Mesendoderm (in vitro differentiated cells): Measurements from ENCODE around the gene ADM2.
A peak's percentile ranks its signal among the peaks of the same experiment; 100 is the strongest.

Source experiments
- DNase-seq: peaks from one replicate; pipeline ENCODE4 v3.0.0; 2013
- H2AK5ac ChIP-seq: 2 replicates; pipeline ENCODE4 v1.6.1; 2013; ENCODE audit warnings: low read length, inconsistent platforms
- H2BK120ac ChIP-seq: 2 replicates; pipeline ENCODE4 v1.6.1; 2013; ENCODE audit warnings: low read depth, mild to moderate bottlenecking, low read length, moderate library complexity, mixed read lengths
- H2BK15ac ChIP-seq: replicated peaks from 2 replicates; pipeline ENCODE4 v1.6.1; 2013; ENCODE audit warnings: low read depth, mild to moderate bottlenecking, moderate library complexity
- H2BK5ac ChIP-seq: 2 replicates; pipeline ENCODE4 v1.6.1; 2013; ENCODE audit warnings: low read length, inconsistent platforms
- H3K18ac ChIP-seq: 2 replicates; pipeline ENCODE4 v1.6.1; 2013; ENCODE audit warnings: mild to moderate bottlenecking, low read length, mixed read lengths
- H3K23ac ChIP-seq: one replicate; pipeline ENCODE4 v1.6.1; 2013; ENCODE audit warnings: low read length
- H3K27ac ChIP-seq: 2 replicates; pipeline ENCODE4 v1.5.1; 2013; ENCODE audit warnings: low read depth, mild to moderate bottlenecking, inconsistent platforms, low read length, moderate library complexity
- H3K27me3 ChIP-seq: 2 replicates; pipeline ENCODE4 v1.6.1; 2013; ENCODE audit warnings: low read length, control low read depth, mild to moderate bottlenecking, inconsistent platforms; ENCODE audit not compliant: insufficient read depth, poor library complexity
- H3K36me3 ChIP-seq: 2 replicates; pipeline ENCODE4 v1.6.1; 2013; ENCODE audit warnings: low read length, inconsistent platforms; ENCODE audit not compliant: control insufficient read depth, insufficient read depth
- H3K4ac ChIP-seq: one replicate; pipeline ENCODE4 v1.6.1; 2013; ENCODE audit warnings: low read depth, mild to moderate bottlenecking, low read length, moderate library complexity
- H3K4me1 ChIP-seq: 2 replicates; pipeline ENCODE4 v1.6.1; 2013; ENCODE audit warnings: low read depth, low read length, inconsistent platforms; ENCODE audit not compliant: control insufficient read depth
- H3K4me2 ChIP-seq: 2 replicates; pipeline ENCODE4 v1.6.1; 2013; ENCODE audit warnings: low read length
- H3K4me3 ChIP-seq: 2 replicates; pipeline ENCODE4 v1.5.1; 2013; ENCODE audit warnings: mild to moderate bottlenecking, low read length
- H3K56ac ChIP-seq: one replicate; pipeline ENCODE4 v1.6.1; 2013; ENCODE audit warnings: low read length
- H3K79me1 ChIP-seq: 2 replicates; pipeline ENCODE4 v1.6.1; 2013; ENCODE audit warnings: low read length, inconsistent platforms
- H3K79me2 ChIP-seq: 2 replicates; pipeline ENCODE4 v1.6.1; 2013; ENCODE audit warnings: mild to moderate bottlenecking, low read length; ENCODE audit not compliant: control insufficient read depth, insufficient read depth
- H3K9ac ChIP-seq: 2 replicates; pipeline ENCODE4 v1.6.1; 2013; ENCODE audit warnings: low read length, inconsistent platforms
- H4K5ac ChIP-seq: one replicate; pipeline ENCODE4 v1.6.1; 2013; ENCODE audit warnings: low read length
- H4K8ac ChIP-seq: one replicate; pipeline ENCODE4 v1.6.1; 2013; ENCODE audit warnings: low read depth, mild to moderate bottlenecking, control low read depth, low read length, moderate library complexity
- WGBS: extraction: QIAGEN DNeasy Blood & Tissue Kit; methylation state at CpG from one replicate; pipeline ENCODE4 v1.1.7; 2013; ENCODE audit warnings: low lambda C conversion rate, missing lambda C conversion rate; ENCODE audit not compliant: insufficient coverage; ENCODE audit errors: extremely low coverage; 5-methylcytosine and 5-hydroxymethylcytosine counted together

ADM2 gene

GRCh38 chr22:50473855-50474671 lies 7.3 kb upstream of the ADM2 start:
- no peaks in the 10 kb centered on the region for H3K27me3 ChIP-seq
- H3K4me1 ChIP-seq, result peaks cover 15% of the 10 kb centered on the region
- peak overlapping the region; percentile 34 for H3K18ac ChIP-seq
- no peaks in the 10 kb centered on the region for H3K36me3 ChIP-seq
- H3K9ac ChIP-seq, result peak overlapping the region; percentile 85
- H3K23ac ChIP-seq, result no peak overlapping the region
- H2BK120ac ChIP-seq, result no peak overlapping the region
- peaks cover 43% of the 10 kb centered on the region for H3K79me2 ChIP-seq
- peaks cover 29% of the 10 kb centered on the region for H3K79me1 ChIP-seq
- peak overlapping the region; percentile 31 for H4K8ac ChIP-seq
- no CpG with 5 or more reads among the region's 62 CpGs for WGBS
- no peak overlapping the region for H4K5ac ChIP-seq
- H3K4ac ChIP-seq, result peak overlapping the region; percentile 57
- H3K4me2 ChIP-seq, result peak overlapping the region; percentile 92
- H3K27ac ChIP-seq, result no peak overlapping the region
- peak overlapping the region; percentile 58 for H3K4me3 ChIP-seq
- peak overlapping the region; percentile 91 for H3K56ac ChIP-seq
- H2BK5ac ChIP-seq, result no peak overlapping the region
- H2BK15ac ChIP-seq, result no peak overlapping the region
- DNase-seq, result no peak
- no peak overlapping the region for H2AK5ac ChIP-seq

- Histone ChIP-seq H3K4me3 (peak within 1 kb of the TSS; percentile 67), H3K79me2 (peaks cover 39% of the 10 kb centered on the region), H2BK5ac (no peak within 1 kb of the TSS), H2BK120ac (no peak within 1 kb of the TSS), H3K4ac (peak within 1 kb of the TSS; percentile 57), H3K4me2 (peak within 1 kb of the TSS; percentile 92), H4K8ac (peak within 1 kb of the TSS; percentile 66), H3K18ac (peak within 1 kb of the TSS; percentile 75), H4K5ac (no peak within 1 kb of the TSS), H2BK15ac (no peak within 1 kb of the TSS), H2AK5ac (peak within 1 kb of the TSS; percentile 54), H3K9ac (peak within 1 kb of the TSS; percentile 86), H3K23ac (peak within 1 kb of the TSS; percentile 95), H3K79me1 (peaks cover 25% of the 10 kb centered on the region), H3K27ac (peak within 1 kb of the TSS; percentile 22), H3K36me3 (no peaks in the 10 kb centered on the region), H3K56ac (peak within 1 kb of the TSS; percentile 91), H3K4me1 (peaks cover 11% of the 10 kb centered on the region), H3K27me3 (no peaks in the 10 kb centered on the region)
- no CpG with 5 or more reads among the region's 97 CpGs for WGBS
- DNase-seq, result peak; percentile 92
Measured at GRCh38 chr22:50474710-50475651, 6.4 kb upstream of the ADM2 start, which contains the start of gene SBF1. TSS of gene SBF1 (minus strand) at chr22:50475035. CDS start at chr22:50474840, 195 bp downstream.

GRCh38 chr22:50475652-50476002 lies 5.7 kb upstream of the ADM2 start:
- Histone ChIP-seq H2BK15ac (no peak overlapping the region), H3K9ac (peak overlapping the region; percentile 67), H3K4me2 (no peak overlapping the region), H3K27me3 (no peaks in the 10 kb centered on the region), H3K36me3 (no peaks in the 10 kb centered on the region), H3K79me1 (peaks cover 23% of the 10 kb centered on the region), H3K4ac (no peak overlapping the region), H3K4me3 (no peak overlapping the region), H2BK120ac (no peak overlapping the region), H3K56ac (peak overlapping the region; percentile 91), H3K27ac (no peak overlapping the region), H4K8ac (no peak overlapping the region), H3K18ac (no peak overlapping the region), H3K4me1 (peaks cover 6% of the 10 kb centered on the region), H2BK5ac (no peak overlapping the region), H3K23ac (no peak overlapping the region), H4K5ac (no peak overlapping the region), H3K79me2 (peaks cover 36% of the 10 kb centered on the region), H2AK5ac (peak overlapping the region; percentile 54)
- WGBS, result no CpG with 5 or more reads among the region's 6 CpGs
- DNase-seq, result no peak

DNA sequence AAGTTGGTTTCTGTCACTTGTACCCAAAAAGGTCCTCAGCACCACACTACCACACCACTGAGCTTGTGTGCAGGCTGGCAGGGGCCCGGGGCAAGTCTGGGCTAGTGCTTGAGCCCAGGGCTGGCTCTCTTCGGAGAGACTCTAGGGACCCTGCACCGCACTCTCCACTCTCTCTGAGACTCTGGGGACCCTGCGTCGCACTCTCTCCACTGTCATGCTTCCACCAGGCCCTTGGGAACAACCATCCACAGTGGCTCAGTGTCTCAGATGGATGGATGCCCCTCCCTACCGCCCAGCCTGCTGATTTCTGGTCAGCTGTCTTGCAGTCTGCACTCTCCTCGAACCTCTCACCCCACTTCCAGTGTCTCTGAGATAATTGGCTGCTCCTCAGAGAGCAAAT lies 4.5 kb upstream of the ADM2 start:
- H3K56ac ChIP-seq, result no peak overlapping the region
- peaks cover 24% of the 10 kb centered on the region for H3K79me2 ChIP-seq
- no peak overlapping the region for H2BK5ac ChIP-seq
- no peak for DNase-seq
- no peak overlapping the region for H3K9ac ChIP-seq
- H3K79me1 ChIP-seq, result peaks cover 16% of the 10 kb centered on the region
- H3K4me1 ChIP-seq, result peaks cover 3% of the 10 kb centered on the region
- H3K4me3 ChIP-seq, result no peak overlapping the region
- no CpG with 5 or more reads among the region's 7 CpGs for WGBS
- H3K36me3 ChIP-seq, result no peaks in the 10 kb centered on the region
- H3K4ac ChIP-seq, result no peak overlapping the region
- no peak overlapping the region for H2BK120ac ChIP-seq
- no peak overlapping the region for H4K8ac ChIP-seq
- no peak overlapping the region for H4K5ac ChIP-seq
- no peaks in the 10 kb centered on the region for H3K27me3 ChIP-seq
- H3K18ac ChIP-seq, result no peak overlapping the region
- H3K23ac ChIP-seq, result no peak overlapping the region
- H2BK15ac ChIP-seq, result no peak overlapping the region
- H2AK5ac ChIP-seq, result no peak overlapping the region
- no peak overlapping the region for H3K27ac ChIP-seq
- no peak overlapping the region for H3K4me2 ChIP-seq

DNA sequence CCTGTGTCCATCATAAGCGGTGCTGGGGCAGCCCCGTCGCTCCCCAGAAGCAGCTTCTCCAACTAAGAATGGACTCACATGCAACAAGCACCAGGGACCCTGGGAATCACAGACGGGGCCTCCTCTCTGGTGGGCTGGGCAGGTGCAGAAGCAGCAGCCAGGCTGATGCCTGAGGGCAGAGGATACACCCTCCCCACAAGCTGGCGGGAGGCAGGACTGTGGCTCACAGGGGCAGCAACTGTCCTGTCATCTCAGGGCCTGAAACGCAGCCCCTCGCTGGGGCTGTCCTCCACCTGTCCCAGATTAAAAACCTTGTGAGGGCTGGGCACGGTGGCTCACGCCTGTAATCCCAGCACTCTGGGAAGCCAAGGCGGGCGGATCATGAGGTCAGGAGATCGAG lies 3.4 kb upstream of the ADM2 start:
- Histone ChIP-seq H3K56ac (no peak overlapping the region), H3K27me3 (no peaks in the 10 kb centered on the region), H2BK5ac (no peak overlapping the region), H4K8ac (no peak overlapping the region), H3K18ac (no peak overlapping the region), H3K79me1 (peaks cover 9% of the 10 kb centered on the region), H3K23ac (no peak overlapping the region), H3K4me1 (peaks cover 3% of the 10 kb centered on the region), H3K4me3 (no peak overlapping the region), H3K4ac (no peak overlapping the region), H4K5ac (no peak overlapping the region), H3K4me2 (no peak overlapping the region), H3K9ac (no peak overlapping the region), H3K79me2 (peaks cover 14% of the 10 kb centered on the region), H3K27ac (no peak overlapping the region), H2AK5ac (no peak overlapping the region), H3K36me3 (no peaks in the 10 kb centered on the region), H2BK15ac (no peak overlapping the region), H2BK120ac (no peak overlapping the region)
- DNase-seq, result no peak
- no CpG with 5 or more reads among the region's 12 CpGs for WGBS
